ENCODE results near the gene DLGAP1.

The DLGAP1 gene

GRCh38 chr18:4286256-4286655, 168.9 kb downstream of the DLGAP1 start:
- DNase-seq (ENCODE audit: low read depth), result no peak

- no peak for DNase-seq (ENCODE audit: low read depth)
These were observed 169.6 kb downstream of the DLGAP1 start for GRCh38 chr18:4285525-4285924.

- DNase-seq (ENCODE audit: low read depth), result no peak
These were observed 170.6 kb downstream of the DLGAP1 start for GRCh38 chr18:4284528-4284927.

GRCh38 chr18:4283746-4284291, 171.3 kb downstream of the DLGAP1 start:
- no peak for DNase-seq (ENCODE audit: low read depth)

- no peak for DNase-seq (ENCODE audit: low read depth)
These were observed 172.2 kb downstream of the DLGAP1 start for GRCh38 chr18:4282954-4283353.

- no peak for DNase-seq (ENCODE audit: low read depth)
These were observed 178.0 kb downstream of the DLGAP1 start for GRCh38 chr18:4276953-4277585.

- DNase-seq (ENCODE audit: low read depth), result no peak
These were observed 183.2 kb downstream of the DLGAP1 start for GRCh38 chr18:4271952-4272351.

- no peak for DNase-seq (ENCODE audit: low read depth)
These were observed 184.1 kb downstream of the DLGAP1 start for GRCh38 chr18:4270988-4271387.

- DNase-seq (ENCODE audit: low read depth), result no peak
These were observed 185.1 kb downstream of the DLGAP1 start for GRCh38 chr18:4270016-4270415.

- no peak for DNase-seq (ENCODE audit: low read depth)
These were observed 187.5 kb downstream of the DLGAP1 start for GRCh38 chr18:4267641-4268040.

GRCh38 chr18:4264347-4264791, 190.7 kb downstream of the DLGAP1 start:
- no peak for DNase-seq (ENCODE audit: low read depth)

GRCh38 chr18:4260107-4260506, 195.0 kb downstream of the DLGAP1 start:
- no peak for DNase-seq (ENCODE audit: low read depth)

- DNase-seq (ENCODE audit: low read depth), result no peak
These were observed 198.2 kb downstream of the DLGAP1 start for GRCh38 chr18:4256766-4257417.

- no peak for DNase-seq (ENCODE audit: low read depth)
These were observed 200.3 kb downstream of the DLGAP1 start for GRCh38 chr18:4254840-4255239.

- DNase-seq (ENCODE audit: low read depth), result no peak
These were observed 202.3 kb downstream of the DLGAP1 start for GRCh38 chr18:4252829-4253228.

- no peak for DNase-seq (ENCODE audit: low read depth)
These were observed 203.2 kb downstream of the DLGAP1 start for GRCh38 chr18:4251873-4252272.

- DNase-seq (ENCODE audit: low read depth), result no peak
These were observed 203.9 kb downstream of the DLGAP1 start for GRCh38 chr18:4251206-4251605.

GRCh38 chr18:4250141-4250540, 205.0 kb downstream of the DLGAP1 start:
- DNase-seq (ENCODE audit: low read depth), result no peak

- DNase-seq (ENCODE audit: low read depth), result no peak
These were observed 206.4 kb downstream of the DLGAP1 start for GRCh38 chr18:4248686-4249085.

- no peak for DNase-seq (ENCODE audit: low read depth)
These were observed 208.7 kb downstream of the DLGAP1 start for GRCh38 chr18:4246374-4246773.

- DNase-seq (ENCODE audit: low read depth), result no peak
These were observed 209.7 kb downstream of the DLGAP1 start for GRCh38 chr18:4245456-4245855.

- DNase-seq (ENCODE audit: low read depth), result no peak
These were observed 212.5 kb downstream of the DLGAP1 start for GRCh38 chr18:4242431-4243161.

- DNase-seq (ENCODE audit: low read depth), result no peak
These were observed 214.0 kb downstream of the DLGAP1 start for GRCh38 chr18:4241090-4241617.

Measured in HS-27A (cell line).